KBM-7 (cell line): Measurements from ENCODE around the gene ZNF668.

Experiments used
- DNase-seq: peaks from one replicate; pipeline ENCODE4 v3.0.0-alpha.2; 2015
- in situ Hi-C: fragments of 300-500 bp; cut with MboI; formaldehyde crosslinking; loops from 2 replicates; pipeline ENCODE4 v1.14.3; 2020; ENCODE audit warnings: low sequenced_read_pairs, low pct_unique_long_range_greater_than_20kb, mixed read lengths

The ZNF668 gene

DNA sequence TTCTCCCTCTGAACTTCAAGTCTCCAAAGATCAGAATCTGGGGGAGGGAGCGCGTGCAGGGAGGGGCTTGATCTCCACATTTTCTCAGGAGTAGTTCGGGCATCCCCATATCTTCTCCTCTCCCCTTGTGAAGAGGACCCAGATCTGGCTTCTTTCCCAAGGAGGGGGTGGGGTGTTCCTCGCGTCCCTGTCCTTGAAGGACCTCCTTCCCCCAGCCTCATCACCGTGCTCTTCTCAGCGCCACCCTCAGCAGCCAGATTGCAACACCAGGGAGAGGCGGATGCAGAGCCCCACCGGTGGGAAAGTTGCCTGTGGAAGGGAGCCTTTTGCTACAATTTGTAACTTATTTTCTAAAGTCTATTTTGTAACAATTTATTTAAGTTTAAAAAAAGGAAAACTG lies 9.0 kb upstream of the ZNF668 start:
- DNase-seq = no peak
- in situ Hi-C loops = no loop called here

DNA sequence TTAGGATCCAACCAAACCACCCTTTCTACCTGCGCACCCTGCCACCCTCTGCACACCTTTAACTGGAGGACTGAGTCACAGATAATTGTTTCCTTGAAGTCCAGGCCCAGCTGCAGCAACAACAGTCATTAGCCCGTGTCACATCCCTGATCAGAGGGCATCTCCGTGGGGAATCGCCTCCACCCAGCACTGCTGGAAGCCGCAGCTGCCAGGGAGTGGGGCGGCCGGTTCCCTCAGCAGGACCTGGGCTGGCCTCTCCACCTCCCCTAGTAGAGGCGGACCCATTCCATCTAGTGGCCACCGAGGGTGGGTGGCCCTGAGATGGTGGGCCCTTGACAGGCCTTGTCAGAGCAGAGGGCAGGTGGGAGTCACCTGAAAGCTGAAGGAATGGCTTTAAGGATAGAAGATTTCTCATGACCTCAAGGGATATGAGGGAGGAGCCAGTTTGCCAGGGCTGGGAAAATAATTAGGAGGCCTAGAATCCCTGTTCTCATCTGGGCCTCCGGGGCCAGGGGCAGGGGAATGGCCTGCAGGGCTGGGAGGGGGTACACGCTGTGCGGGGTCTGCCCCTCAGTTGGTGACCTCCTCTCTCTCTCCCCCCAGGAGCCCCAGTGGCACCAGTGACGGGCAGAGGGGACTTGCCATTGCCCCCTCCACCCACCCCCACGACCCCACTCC lies 8.5 kb upstream of the ZNF668 start:
- no peak for DNase-seq
- in situ Hi-C loops = no loop called here

DNA sequence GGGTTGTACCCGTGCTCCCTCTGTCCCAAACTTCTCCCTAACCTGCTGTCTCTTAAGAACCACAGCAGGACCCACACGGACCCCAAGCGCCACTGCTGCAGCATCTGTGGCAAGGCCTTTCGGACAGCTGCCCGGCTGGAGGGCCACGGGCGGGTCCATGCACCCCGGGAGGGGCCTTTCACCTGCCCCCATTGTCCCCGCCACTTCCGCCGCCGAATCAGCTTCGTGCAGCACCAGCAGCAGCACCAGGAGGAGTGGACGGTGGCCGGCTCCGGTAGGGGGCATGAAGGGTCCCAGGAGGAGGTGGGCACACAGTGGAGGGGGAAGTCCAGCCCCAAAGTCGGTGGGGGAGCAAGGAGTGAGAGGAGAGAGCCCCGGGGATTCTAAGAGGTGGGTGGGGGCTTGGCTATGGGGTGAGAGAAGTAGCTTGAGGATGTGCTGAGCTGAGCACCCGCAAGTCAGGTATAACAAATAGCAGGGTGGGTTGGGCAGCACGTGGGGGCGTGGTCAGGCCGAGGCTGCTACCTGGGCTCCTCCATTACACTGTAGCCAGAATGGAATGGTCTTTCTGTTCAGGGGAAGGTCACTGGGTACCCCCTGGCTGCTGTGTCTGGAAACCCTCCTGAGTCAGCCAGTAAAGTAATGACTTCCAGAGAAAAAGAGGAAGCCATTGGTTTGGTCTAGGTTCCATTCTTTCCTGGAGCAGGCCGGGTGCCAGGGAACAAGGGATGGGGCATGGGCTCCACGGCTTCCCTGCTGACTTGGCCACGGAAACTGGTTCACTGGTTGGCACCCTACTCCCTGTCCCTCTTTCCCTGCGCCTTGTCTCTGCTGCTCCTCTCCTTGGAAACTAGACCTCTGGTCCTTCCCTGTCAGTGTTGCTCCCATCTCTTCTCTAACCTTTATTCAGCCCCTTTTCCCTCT lies 7.7 kb upstream of the ZNF668 start:
- DNase-seq = no peak
- in situ Hi-C loops = no loop called here

DNA sequence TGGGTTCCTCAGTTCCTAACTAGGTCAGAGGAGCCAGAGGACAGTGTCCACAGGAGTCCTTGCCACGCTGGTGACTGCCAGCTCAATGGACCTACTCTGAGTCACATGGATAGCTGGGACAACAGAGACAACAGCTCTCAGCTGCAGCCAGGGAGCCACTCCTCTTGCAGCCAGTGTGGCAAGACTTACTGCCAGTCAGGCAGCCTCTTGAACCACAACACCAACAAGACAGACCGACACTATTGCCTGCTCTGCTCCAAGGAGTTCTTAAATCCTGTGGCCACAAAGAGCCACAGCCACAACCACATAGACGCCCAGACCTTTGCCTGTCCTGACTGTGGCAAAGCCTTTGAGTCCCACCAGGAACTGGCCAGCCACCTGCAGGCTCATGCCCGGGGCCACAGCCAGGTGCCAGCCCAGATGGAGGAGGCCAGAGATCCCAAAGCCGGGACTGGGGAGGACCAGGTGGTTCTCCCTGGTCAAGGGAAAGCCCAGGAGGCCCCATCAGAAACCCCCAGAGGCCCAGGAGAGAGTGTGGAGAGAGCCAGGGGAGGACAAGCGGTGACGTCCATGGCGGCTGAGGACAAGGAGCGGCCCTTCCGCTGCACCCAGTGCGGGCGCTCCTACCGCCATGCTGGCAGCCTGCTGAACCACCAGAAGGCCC lies 6.8 kb upstream of the ZNF668 start:
- in situ Hi-C loops = no loop called here
- DNase-seq = no peak

DNA sequence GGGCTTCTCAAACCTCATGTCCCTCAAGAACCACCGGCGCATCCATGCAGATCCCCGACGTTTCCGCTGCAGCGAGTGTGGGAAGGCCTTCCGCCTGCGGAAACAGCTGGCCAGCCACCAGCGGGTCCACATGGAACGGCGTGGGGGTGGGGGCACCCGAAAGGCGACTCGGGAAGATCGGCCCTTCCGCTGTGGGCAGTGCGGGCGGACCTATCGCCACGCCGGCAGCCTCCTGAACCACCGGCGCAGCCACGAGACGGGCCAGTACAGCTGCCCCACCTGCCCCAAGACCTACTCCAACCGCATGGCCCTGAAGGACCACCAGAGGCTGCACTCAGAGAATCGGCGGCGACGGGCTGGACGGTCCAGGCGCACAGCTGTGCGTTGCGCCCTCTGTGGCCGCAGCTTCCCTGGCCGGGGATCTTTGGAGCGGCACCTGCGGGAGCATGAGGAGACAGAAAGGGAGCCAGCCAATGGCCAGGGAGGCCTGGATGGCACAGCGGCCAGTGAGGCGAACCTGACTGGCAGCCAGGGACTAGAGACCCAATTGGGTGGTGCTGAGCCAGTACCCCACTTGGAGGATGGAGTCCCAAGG lies 6.1 kb upstream of the ZNF668 start:
- DNase-seq = no peak
- in situ Hi-C loops = no loop called here

DNA sequence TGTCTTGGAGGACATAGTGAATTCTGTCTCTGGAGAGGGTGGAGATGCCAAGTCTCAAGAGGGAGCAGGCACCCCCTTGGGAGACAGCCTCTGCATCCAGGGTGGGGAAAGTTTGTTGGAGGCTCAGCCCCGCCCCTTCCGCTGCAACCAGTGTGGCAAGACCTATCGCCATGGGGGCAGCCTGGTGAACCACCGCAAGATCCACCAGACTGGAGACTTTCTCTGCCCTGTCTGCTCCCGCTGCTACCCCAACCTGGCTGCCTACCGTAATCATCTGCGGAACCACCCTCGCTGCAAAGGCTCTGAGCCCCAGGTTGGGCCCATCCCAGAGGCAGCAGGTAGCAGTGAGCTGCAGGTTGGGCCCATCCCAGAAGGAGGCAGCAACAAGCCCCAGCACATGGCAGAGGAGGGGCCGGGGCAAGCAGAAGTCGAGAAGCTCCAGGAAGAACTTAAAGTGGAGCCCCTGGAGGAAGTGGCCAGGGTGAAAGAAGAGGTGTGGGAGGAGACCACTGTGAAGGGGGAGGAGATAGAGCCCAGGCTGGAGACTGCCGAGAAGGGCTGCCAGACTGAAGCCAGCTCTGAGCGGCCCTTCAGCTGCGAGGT lies 5.4 kb upstream of the ZNF668 start:
- DNase-seq = no peak
- in situ Hi-C loops = no loop called here

DNA sequence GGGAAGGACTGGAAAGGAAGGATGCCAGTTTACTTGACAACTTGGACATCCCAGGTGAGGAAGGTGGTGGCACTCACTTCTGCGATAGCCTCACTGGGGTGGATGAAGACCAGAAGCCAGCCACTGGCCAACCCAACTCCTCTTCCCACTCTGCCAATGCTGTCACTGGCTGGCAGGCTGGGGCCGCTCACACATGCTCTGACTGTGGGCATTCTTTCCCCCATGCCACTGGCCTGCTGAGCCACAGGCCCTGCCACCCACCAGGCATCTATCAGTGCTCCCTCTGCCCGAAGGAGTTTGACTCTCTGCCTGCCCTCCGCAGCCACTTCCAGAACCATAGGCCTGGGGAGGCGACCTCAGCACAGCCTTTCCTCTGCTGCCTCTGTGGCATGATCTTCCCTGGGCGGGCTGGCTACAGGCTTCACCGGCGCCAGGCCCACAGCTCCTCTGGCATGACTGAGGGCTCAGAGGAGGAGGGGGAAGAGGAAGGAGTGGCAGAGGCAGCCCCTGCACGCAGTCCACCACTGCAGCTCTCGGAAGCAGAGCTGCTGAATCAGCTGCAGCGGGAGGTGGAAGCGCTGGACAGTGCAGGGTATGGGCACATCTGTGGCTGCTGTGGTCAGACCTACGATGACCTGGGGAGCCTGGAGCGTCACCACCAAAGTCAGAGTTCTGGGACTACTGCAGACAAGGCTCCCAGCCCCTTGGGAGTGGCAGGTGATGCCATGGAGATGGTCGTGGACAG lies 4.7 kb upstream of the ZNF668 start:
- no peak for DNase-seq
- in situ Hi-C loops = no loop called here

DNA sequence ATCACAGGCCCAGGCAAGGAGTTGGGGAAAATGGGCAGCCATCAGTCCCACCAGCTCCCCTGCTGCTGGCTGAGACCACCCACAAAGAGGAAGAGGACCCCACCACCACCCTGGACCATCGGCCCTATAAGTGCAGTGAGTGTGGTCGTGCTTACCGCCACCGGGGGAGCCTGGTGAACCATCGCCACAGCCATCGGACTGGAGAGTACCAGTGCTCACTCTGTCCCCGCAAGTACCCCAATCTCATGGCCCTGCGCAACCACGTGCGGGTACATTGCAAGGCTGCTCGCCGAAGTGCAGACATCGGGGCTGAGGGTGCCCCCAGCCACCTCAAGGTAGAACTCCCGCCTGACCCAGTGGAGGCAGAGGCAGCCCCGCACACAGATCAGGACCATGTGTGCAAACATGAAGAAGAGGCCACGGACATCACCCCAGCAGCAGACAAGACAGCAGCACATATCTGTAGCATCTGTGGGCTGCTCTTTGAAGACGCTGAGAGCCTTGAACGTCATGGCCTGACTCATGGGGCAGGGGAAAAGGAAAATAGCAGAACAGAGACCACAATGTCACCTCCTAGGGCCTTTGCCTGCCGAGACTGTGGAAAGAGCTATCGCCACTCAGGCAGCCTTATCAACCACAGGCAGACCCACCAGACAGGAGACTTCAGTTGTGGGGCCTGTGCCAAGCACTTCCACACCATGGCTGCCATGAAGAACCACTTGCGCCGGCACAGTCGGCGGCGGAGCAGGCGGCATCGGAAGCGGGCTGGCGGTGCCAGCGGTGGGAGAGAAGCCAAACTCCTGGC lies 3.8 kb upstream of the ZNF668 start:
- in situ Hi-C loops = no loop called here
- DNase-seq = no peak

DNA sequence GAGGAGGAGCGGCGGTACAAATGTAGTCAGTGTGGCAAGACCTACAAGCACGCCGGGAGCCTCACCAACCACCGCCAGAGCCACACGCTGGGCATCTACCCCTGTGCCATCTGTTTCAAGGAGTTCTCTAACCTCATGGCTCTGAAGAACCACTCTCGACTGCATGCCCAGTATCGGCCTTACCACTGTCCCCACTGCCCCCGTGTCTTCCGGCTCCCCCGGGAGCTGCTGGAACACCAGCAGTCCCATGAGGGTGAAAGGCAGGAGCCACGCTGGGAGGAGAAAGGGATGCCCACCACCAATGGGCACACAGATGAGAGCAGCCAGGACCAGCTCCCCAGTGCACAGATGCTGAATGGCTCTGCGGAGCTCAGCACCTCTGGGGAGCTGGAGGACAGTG lies 3.0 kb upstream of the ZNF668 start:
- in situ Hi-C loops = no loop called here
- no peak for DNase-seq

DNA sequence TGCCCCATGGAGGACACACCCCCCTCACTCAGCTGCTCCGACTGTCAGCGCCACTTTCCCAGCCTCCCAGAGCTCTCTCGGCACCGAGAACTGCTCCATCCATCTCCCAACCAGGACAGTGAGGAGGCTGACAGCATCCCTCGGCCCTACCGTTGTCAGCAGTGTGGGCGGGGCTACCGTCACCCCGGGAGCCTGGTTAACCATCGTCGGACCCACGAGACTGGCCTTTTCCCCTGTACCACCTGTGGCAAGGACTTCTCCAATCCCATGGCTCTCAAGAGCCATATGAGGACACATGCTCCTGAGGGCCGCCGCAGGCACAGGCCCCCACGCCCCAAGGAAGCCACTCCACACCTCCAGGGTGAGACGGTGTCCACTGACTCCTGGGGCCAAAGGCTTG lies 2.3 kb upstream of the ZNF668 start:
- in situ Hi-C loops = no loop called here
- DNase-seq = no peak

DNA sequence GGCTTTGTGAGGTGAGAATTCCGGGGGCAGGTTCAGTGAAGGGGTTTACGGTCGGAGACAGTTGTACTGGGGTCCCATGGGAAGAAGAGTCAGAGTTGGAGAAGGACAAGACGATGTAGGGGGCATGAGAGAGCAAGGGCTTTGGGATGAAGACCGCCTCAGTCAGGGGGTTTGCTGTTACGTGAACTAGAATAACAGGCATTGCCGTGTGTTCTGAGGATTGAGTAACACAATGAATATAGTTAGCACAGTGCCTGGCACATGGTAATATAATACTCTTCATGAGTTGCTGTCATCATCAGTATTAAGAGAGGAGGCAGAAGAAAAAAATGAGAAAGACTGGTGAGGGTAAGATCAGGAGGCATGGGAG lies 759 bp upstream of the ZNF668 start:
- in situ Hi-C loops = no loop called here
- DNase-seq = no peak

DNA sequence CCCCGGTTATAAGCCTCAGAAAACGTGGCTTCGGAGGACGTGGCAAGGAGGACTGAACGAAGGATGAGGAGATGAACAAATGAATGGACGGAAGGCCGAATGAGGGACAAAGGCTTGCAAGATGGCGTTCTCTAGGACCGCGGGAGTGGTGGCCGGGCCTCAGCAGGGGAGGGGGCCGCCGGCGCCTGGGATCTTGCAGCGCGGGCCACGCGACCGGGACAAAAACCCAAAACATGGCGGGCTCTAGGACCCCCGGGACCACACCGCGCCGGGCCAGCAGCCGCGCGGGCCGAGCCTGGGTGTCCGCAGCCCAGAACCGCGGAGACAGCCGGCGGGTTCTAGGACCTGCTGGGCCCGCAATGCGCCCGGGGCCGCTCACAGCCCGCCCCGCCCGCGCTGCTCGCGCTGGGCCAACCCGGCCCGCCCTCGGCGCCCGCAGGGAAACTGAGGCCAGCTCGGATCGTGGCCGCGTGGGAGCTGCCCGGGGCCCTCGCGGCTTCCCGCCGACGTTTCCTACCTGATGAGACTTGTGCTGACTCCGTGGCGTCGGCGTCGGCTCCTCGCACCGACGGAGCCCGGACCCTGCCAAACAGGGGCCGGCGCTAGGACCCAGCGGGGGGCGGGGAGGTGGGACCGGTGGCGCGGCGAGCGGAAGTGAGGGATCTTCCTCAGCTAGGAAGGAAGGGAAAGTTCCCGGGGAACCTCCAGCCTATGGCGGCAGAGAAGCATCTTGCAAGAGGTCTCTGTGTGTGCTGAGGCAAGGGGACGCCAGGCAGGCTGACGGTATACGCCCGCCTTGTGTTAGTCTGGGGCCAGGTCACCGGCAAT lies 684 bp downstream of the ZNF668 start:
- peak; percentile 91 for DNase-seq
- in situ Hi-C loops = no loop called here

DNA sequence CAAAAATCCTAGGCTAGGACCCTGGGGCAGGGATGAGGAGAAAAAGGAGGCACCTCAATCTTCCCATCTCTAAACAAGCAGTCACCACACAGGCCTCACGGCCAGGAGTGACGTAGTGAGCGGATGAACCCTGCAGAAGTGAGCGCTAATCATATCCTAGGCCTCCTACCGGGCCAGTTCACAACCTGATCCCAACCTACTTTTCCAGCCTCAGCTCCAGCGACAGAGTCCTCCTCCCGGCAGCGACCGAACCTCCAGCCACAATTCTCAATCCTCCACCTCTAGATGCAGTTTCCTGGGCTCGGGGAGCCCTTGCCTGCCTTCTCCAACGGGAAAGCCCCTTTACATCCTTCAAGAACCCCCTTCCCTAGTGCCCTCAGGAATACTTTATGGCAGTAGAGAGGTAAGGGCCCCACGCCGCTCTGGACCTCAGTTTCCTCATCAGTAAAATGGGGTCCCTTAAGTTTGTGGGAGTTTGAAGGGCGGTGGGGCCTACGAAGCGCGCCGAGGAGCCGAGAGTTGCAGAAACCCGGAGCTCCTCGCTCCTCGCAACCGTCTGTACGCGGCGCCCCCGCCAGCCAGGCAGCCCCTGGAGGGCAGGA lies 1.4 kb downstream of the ZNF668 start:
- peak; percentile 49 for DNase-seq
- in situ Hi-C loops = no loop called here

DNA sequence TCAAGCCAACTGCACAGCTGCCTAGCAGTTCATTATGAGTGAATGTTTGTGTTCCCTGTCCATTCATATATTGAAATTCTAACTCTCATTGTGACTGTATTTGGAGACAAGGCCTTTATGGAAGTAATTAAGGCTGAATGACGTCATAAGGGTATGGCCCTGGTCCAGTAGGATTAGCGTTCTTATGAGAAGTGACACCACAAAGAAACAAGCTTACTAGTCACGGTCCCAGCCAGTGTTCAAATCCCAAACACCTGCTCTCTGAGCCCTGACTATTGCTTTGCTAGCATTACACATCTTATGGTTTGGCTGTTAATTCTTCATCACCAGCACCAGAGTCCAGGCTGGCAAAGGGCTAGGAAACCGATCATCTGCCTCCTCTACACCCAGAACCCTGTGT lies 2.2 kb downstream of the ZNF668 start:
- in situ Hi-C loops = no loop called here
- no peak for DNase-seq

DNA sequence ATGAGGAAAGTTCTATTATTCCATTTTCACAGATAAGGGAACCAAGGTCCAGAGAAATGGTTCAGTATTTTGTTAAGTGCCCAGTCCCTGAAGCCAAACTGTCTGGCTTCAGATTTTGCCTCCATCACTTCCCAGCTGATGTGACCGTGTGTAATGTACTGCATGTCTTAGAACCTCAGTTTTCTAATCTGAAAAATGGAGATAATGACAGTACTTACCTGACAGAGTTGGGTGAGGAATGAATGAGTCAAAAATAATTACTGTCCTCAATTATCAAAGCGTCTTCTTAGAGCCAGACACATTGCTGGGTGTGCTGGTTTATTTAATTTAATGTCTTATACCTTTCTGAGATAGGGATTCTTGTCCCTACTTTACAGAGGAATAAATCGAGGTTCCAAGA lies 6.7 kb downstream of the ZNF668 start:
- in situ Hi-C loops = no loop called here
- no peak for DNase-seq

DNA sequence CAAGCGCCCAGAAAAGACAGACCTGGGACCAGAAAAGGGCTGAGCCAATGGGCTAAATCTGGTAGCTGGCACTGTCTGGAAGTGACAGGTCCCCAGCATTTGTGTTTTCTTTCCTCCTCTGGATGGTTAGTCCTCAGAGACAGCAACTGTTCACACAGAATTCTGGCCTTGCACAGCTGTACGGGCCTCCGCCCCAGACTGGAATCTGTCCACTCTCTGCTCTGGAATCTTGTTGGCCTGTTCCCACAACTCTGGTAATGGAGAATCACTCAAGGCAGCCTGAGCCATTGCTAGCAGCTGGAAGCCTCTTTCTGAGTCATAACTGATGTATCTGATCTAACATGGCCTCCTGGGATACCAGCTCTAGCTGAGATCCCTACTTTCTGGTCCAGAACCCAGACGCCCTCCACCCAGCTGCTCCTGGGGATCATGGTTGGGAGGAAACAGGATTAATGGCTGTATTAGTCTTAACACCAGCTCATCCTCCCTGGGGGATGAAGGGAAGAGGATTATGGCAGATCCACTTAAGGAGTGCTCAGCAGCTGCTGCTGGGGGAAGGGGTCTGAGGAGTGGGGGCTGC lies 9.1 kb downstream of the ZNF668 start:
- DNase-seq = no peak
- in situ Hi-C loops = no loop called here
